ENCODE data around the gene HOXB1. TPM values are rescaled to one million over a fixed set of nuclear protein-coding genes. Genes with fewer than 3 reads are reported as not detected.

Gene HOXB1
- total and polyA plus RNA-seq, 2 donors = not detected

- no peak overlapping the region for H3K4me3 ChIP-seq (ENCODE audit: low read depth, low read length)
- DNase-seq (ENCODE audit: extremely low spot score) = no peak
- H3K36me3 ChIP-seq (ENCODE audit: insufficient read depth) = no peaks in the 10 kb centered on the region
- H3K4me1 ChIP-seq (ENCODE audit: insufficient read depth) = no peaks in the 10 kb centered on the region
- H3K27ac ChIP-seq (ENCODE audit: low read depth) = no peak overlapping the region
- WGBS = 47% methylated on average over 5 of the region's 5 CpGs
These were observed 27.1 kb downstream of the HOXB1 start for GRCh38 chr17:48503747-48504146.

GRCh38 chr17:48502901-48503300 lies 27.9 kb downstream of the HOXB1 start:
- Histone ChIP-seq H3K4me1 (ENCODE audit: insufficient read depth) (no peaks in the 10 kb centered on the region), H3K4me3 (ENCODE audit: low read depth, low read length) (no peak overlapping the region), H3K27ac (ENCODE audit: low read depth) (no peak overlapping the region), H3K36me3 (ENCODE audit: insufficient read depth) (no peaks in the 10 kb centered on the region)
- no peak for DNase-seq (ENCODE audit: extremely low spot score)
- 44% methylated on average over 4 of the region's 4 CpGs for WGBS

- Histone ChIP-seq H3K36me3 (ENCODE audit: insufficient read depth) (no peaks in the 10 kb centered on the region), H3K4me3 (ENCODE audit: low read depth, low read length) (no peak overlapping the region), H3K4me1 (ENCODE audit: insufficient read depth) (no peaks in the 10 kb centered on the region), H3K27ac (ENCODE audit: low read depth) (no peak overlapping the region)
- no peak for DNase-seq (ENCODE audit: extremely low spot score)
- WGBS = 62% methylated on average over 2 of the region's 2 CpGs
These were observed 28.5 kb downstream of the HOXB1 start for GRCh38 chr17:48502312-48502711.

- no peak overlapping the region for H3K4me3 ChIP-seq (ENCODE audit: low read depth, low read length)
- H3K4me1 ChIP-seq (ENCODE audit: insufficient read depth) = no peaks in the 10 kb centered on the region
- no peak for DNase-seq (ENCODE audit: extremely low spot score)
- H3K27ac ChIP-seq (ENCODE audit: low read depth) = no peak overlapping the region
- WGBS = 49% methylated on average over 12 of the region's 12 CpGs
- no peaks in the 10 kb centered on the region for H3K36me3 ChIP-seq (ENCODE audit: insufficient read depth)
These were observed 30.1 kb downstream of the HOXB1 start for GRCh38 chr17:48500435-48501426.

GRCh38 chr17:48499735-48500434 lies 30.9 kb downstream of the HOXB1 start:
- 92% methylated on average over 5 of the region's 5 CpGs for WGBS
- Histone ChIP-seq H3K36me3 (ENCODE audit: insufficient read depth) (no peaks in the 10 kb centered on the region), H3K4me1 (ENCODE audit: insufficient read depth) (no peaks in the 10 kb centered on the region), H3K27ac (ENCODE audit: low read depth) (no peak overlapping the region), H3K4me3 (ENCODE audit: low read depth, low read length) (no peak overlapping the region)
- no peak for DNase-seq (ENCODE audit: extremely low spot score)

GRCh38 chr17:48499248-48499647 lies 31.6 kb downstream of the HOXB1 start:
- Histone ChIP-seq H3K4me3 (ENCODE audit: low read depth, low read length) (no peak overlapping the region), H3K27ac (ENCODE audit: low read depth) (no peak overlapping the region), H3K4me1 (ENCODE audit: insufficient read depth) (no peaks in the 10 kb centered on the region), H3K36me3 (ENCODE audit: insufficient read depth) (no peaks in the 10 kb centered on the region)
- DNase-seq (ENCODE audit: extremely low spot score) = no peak
- 98% methylated on average over 3 of the region's 3 CpGs for WGBS

GRCh38 chr17:48498164-48498850 lies 32.5 kb downstream of the HOXB1 start:
- H3K36me3 ChIP-seq (ENCODE audit: insufficient read depth) = no peaks in the 10 kb centered on the region
- no peak overlapping the region for H3K27ac ChIP-seq (ENCODE audit: low read depth)
- H3K4me3 ChIP-seq (ENCODE audit: low read depth, low read length) = no peak overlapping the region
- H3K4me1 ChIP-seq (ENCODE audit: insufficient read depth) = no peaks in the 10 kb centered on the region
- WGBS = 54% methylated on average over 6 of the region's 6 CpGs
- DNase-seq (ENCODE audit: extremely low spot score) = no peak

GRCh38 chr17:48497103-48497502 lies 33.7 kb downstream of the HOXB1 start:
- Histone ChIP-seq H3K27ac (ENCODE audit: low read depth) (no peak overlapping the region), H3K4me3 (ENCODE audit: low read depth, low read length) (no peak overlapping the region), H3K4me1 (ENCODE audit: insufficient read depth) (no peaks in the 10 kb centered on the region), H3K36me3 (ENCODE audit: insufficient read depth) (no peaks in the 10 kb centered on the region)
- WGBS = 29% methylated on average over 2 of the region's 2 CpGs
- no peak for DNase-seq (ENCODE audit: extremely low spot score)

GRCh38 chr17:48494335-48494734 lies 36.5 kb downstream of the HOXB1 start:
- no peak overlapping the region for H3K27ac ChIP-seq (ENCODE audit: low read depth)
- no peaks in the 10 kb centered on the region for H3K36me3 ChIP-seq (ENCODE audit: insufficient read depth)
- H3K4me1 ChIP-seq (ENCODE audit: insufficient read depth) = no peaks in the 10 kb centered on the region
- WGBS = 84% methylated on average over 8 of the region's 8 CpGs
- no peak overlapping the region for H3K4me3 ChIP-seq (ENCODE audit: low read depth, low read length)
- no peak for DNase-seq (ENCODE audit: extremely low spot score)

GRCh38 chr17:48492401-48493298 lies 38.2 kb downstream of the HOXB1 start:
- Histone ChIP-seq H3K36me3 (ENCODE audit: insufficient read depth) (no peaks in the 10 kb centered on the region), H3K4me1 (ENCODE audit: insufficient read depth) (no peaks in the 10 kb centered on the region), H3K4me3 (ENCODE audit: low read depth, low read length) (no peak overlapping the region), H3K27ac (ENCODE audit: low read depth) (no peak overlapping the region)
- DNase-seq (ENCODE audit: extremely low spot score) = no peak
- WGBS = 11% methylated on average over 53 of the region's 53 CpGs

- Histone ChIP-seq H3K27ac (ENCODE audit: low read depth) (no peak overlapping the region), H3K4me1 (ENCODE audit: insufficient read depth) (no peaks in the 10 kb centered on the region), H3K36me3 (ENCODE audit: insufficient read depth) (no peaks in the 10 kb centered on the region), H3K4me3 (ENCODE audit: low read depth, low read length) (no peak overlapping the region)
- WGBS = 72% methylated on average over 3 of the region's 3 CpGs
- no peak for DNase-seq (ENCODE audit: extremely low spot score)
These were observed 39.1 kb downstream of the HOXB1 start for GRCh38 chr17:48491527-48492273.

GRCh38 chr17:48490451-48490892 lies 40.3 kb downstream of the HOXB1 start:
- DNase-seq (ENCODE audit: extremely low spot score) = no peak
- no peaks in the 10 kb centered on the region for H3K4me1 ChIP-seq (ENCODE audit: insufficient read depth)
- no peaks in the 10 kb centered on the region for H3K36me3 ChIP-seq (ENCODE audit: insufficient read depth)
- H3K4me3 ChIP-seq (ENCODE audit: low read depth, low read length) = no peak overlapping the region
- no peak overlapping the region for H3K27ac ChIP-seq (ENCODE audit: low read depth)
- 63% methylated on average over 2 of the region's 2 CpGs for WGBS

Data from urinary bladder (tissue), 4 donors.